T-helper 2 cell (primary cell): ENCODE results near the gene ZCCHC2.

Experiments
- DNase-seq, 5 experiments: peaks; one replicate each; pipeline versions ENCODE4 v3.0.0 to v3.0.0-alpha.2; 2012 to 2022

Gene ZCCHC2

DNA sequence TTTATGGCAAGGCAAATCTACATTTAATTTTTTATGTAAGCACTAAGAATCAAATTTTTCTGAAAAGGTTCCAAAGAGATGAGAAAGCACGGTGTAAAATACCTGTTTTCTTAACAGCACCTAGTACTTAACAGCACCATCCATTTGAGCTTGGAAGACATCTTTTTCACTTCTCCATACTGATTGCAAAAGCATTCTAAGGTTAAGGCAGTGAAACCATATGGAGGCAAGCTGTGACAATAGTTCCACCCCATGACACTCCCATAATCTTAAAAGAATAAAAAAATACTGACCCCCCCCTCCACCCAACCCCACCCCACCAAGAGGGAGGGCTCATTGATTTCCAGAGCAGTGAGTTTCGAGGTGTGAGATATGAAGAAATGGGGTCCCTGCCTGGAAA is 60.6 kb downstream of the ZCCHC2 start:
- DNase-seq, result no peak

GRCh38 chr18:62584241-62585120 is 61.7 kb downstream of the ZCCHC2 start:
- DNase-seq, result peak; percentile 50 to 90 (median 72)

DNA sequence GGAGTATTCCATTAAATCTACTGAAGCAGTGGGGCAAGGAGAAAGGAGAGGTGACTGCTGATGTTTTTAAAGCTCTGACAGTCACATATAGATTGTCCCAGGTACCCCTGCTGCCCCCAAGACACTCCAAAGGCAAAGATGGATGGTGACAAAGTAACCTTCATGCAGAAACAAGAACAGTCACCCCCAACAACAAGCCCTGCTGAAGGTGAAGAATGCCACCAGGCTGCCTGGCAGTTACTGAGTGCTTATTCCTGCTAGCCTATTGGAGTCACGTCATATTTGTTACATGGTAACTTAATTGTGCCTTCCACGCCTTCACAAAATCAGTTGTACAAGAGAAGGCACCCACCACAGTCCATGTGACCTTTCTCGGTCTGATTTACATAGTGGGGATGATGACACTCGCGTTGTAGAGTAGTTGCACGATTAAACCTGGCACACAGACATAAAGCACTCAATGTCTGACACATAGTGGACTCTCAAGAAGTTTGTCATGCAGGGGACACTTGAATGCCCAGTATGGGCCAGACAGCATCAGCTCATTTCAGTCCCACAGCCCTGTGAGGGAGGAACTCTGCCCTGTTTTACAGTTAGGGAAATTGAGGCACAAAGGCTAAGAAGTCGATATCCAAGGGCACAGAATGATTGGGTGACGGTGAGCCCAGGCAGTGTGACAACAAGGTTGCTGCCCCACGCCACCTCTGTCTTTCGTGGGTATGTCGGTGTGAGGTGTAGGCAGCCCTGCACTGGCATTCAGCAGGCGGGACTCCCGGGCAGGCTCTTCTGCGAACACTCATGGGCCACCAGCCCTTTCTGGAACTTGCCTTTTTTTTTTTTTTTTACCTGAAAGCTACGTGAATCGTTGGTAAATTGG is 62.7 kb downstream of the ZCCHC2 start:
- peak in 2 of 5 experiments; percentile 36 to 37 for DNase-seq

DNA sequence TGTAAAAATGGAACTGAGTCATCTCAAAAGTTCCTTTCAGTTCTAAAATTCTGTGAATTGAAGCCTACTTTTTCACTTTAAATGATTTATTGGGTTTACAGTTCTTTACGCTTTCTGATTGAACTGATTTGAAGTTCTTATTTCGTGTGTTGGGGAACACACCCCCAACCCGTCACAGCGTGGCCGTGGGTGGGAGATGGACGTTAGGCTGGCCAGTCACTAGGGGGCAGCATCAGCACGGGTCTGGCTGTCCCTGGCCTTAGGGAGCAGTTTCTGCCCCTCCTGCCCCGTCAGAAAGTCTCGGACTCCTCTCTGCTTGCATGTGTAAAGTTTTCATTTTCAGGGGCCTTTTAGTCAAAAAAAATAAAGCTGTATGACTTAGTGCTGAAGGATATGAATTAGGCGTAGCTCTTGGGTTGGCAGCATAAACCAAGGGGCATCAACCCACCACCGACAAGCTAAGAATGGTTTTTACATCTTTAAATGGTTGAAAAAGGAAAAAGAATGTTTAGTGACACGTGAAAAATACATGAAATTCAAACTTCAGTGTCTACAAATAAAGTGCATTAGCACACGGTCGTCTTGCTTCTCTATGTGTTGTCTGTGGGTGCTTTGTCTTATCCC is 63.4 kb downstream of the ZCCHC2 start:
- DNase-seq, result peak in 4 of 5 experiments; percentile 13 to 72 (median 48)

- DNase-seq, result peak in 1 of 5 experiments; percentile 11
Measured at GRCh38 chr18:62586781-62587487, 64.1 kb downstream of the ZCCHC2 start.

DNA sequence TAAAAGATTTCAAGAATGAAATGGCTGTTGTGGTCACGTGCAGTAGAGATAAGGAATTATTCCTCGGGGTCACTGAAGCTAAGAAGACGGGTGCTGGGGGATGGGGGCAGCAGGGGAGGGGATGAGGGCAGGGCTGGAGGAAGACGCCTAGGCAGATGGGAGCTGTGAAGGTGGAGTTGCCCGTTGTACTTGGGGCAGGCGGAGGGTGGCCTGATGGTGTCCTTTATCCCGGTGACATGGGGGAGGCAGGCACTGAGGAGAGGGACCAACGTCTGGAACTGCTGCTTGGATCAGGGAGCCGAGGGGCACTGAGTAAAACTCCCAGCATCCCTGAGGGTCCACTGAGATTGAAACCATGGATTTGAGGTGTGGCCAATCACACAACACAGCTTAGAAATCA is 64.9 kb downstream of the ZCCHC2 start:
- no peak for DNase-seq

GRCh38 chr18:62588217-62588616 is 65.4 kb downstream of the ZCCHC2 start:
- no peak for DNase-seq

DNA sequence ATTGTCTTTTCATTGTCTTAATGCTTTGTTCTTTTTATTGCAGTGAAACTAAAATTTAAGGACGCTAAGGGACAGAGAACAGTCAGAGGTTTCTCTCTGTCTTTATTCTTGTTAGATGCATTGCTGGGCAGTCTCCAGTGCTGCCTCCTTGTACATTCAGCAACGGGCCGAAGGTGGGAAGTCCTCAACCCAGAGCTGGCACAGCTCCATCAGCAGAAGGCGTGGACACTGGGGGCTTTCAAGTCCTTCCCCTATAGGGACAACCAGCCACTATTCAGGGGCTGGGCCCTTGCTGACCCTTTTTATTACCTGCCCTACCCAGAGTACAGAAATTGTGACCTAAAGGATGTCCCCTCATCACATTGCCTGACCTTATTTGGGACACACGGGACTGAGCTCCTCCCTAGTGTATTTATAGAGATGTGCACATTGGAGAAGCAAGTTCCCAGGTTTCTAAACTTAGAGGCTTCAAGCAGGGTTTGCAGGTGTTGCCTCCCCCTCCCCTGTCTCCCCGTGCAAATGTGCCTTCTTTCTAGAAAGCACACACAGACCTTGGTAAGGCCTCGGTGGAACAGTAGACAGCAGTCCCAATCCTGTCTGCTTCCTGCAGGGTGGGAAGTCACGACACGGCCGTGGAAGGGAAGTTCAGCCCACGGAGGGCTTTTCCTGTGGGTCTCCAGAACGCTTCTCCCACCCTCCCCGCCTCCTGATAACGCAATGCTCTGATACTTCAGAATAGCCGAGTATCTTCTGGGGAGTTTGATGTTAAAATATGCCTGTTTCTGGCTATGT is 68.2 kb downstream of the ZCCHC2 start:
- DNase-seq, result no peak

DNA sequence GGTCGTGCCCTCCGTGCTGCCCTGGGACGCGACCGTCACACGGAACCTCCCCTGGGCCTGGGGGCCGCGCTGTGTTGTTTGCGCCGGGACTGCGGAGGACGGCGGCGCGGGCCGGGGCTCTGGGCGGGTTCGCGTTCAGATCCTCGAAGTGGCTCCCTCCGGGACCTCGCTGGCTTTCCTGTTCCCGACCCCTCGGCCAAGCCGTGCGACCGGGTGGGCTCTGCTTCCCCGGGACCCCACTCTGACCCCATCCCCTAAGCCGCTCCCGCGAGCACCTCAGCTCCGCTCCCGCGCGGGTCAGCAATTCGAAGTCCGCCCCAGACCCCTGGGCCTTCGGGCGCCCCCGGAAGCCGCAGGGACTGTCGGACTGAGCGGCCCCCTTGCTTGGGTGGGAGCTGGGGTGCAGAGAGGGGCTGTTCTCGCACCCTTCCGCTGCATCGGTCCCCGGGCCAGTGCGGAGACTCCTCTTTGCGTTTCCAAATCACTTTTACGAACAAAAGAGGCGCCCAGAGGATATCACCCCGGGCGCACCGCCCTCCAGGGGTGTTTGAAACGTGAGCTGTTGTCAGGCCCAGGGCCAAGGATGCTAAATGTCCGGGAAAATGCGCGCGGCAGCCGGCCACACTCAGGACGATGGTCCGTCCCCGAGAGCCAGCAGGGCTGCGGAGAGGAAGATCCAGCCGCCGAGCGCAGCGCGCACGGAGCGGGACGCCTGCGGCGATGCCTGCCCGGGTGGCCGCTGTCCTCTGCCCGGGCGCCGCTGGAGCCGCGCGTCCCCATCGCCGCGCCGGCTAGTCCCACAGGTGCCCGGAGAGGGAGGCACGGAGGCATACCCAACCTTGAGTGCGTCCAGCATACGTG is 73.5 kb downstream of the ZCCHC2 start:
- peak in 1 of 5 experiments; percentile 10 for DNase-seq

DNA sequence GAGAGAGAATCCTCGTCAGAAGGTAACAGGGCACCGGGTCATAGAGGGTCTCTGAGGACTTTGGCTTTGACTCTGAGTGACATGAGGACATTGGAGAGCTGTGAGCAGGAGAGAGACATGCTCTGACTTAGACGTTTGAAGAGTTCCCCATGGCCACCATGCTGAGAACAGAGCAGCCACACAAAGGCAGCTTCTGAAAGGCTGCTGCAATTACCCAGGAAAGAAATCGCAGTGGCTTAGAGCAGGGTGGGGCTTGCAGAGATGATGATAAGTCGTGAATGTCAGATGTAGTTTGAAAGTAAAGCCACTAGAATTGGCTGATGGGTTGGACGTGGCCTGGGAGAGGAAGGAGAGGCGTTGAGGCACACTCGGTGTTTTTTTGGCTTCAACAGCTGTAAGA is 79.0 kb downstream of the ZCCHC2 start:
- DNase-seq, result no peak

- DNase-seq, result no peak
Measured at GRCh38 chr18:62602706-62603105, 79.9 kb downstream of the ZCCHC2 start.

DNA sequence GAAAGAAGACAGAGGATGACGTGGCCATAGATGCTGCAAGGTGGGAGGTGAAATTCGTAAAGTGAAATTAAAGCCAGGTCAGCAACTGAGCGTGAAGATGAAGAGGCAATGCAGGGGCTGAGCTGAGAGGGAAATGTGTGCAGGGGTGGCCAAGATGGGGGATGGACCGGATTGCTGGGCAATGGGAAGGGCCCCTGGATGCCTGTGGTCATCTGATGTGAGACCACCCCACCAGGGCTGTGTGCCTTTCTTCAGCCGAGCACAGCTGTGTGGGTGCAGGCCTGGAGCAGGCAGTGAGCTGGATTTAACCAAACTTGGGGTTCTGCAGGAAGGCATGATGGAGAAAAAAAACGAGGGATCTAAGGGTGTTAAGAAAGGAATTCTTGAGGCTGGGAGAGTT is 80.4 kb downstream of the ZCCHC2 start:
- DNase-seq, result no peak

- DNase-seq, result no peak
Measured at GRCh38 chr18:62603979-62604378, 81.2 kb downstream of the ZCCHC2 start.

- no peak for DNase-seq
Measured at GRCh38 chr18:62605685-62606084, 82.9 kb downstream of the ZCCHC2 start.

DNA sequence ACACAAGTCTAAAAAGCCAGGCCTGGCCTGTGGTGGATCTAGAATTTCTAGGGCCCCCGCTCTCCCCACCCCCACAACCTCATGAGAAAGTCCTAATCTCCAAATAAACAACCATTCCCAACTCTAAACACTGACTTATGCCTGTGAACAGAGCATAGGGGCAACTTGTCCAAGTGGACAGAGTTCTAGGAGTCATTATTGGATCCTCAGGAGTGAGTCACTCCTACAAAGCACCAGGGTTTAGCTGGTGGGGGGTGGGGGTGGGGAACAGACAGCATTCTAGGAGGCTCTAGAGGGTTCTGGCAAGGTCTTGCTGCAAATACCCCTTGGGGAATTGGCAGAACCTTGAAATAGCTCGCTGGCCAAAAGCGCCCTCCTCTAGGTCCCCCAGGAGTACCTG is 83.3 kb downstream of the ZCCHC2 start:
- DNase-seq, result no peak

GRCh38 chr18:62607302-62607701 is 84.5 kb downstream of the ZCCHC2 start:
- DNase-seq, result no peak

DNA sequence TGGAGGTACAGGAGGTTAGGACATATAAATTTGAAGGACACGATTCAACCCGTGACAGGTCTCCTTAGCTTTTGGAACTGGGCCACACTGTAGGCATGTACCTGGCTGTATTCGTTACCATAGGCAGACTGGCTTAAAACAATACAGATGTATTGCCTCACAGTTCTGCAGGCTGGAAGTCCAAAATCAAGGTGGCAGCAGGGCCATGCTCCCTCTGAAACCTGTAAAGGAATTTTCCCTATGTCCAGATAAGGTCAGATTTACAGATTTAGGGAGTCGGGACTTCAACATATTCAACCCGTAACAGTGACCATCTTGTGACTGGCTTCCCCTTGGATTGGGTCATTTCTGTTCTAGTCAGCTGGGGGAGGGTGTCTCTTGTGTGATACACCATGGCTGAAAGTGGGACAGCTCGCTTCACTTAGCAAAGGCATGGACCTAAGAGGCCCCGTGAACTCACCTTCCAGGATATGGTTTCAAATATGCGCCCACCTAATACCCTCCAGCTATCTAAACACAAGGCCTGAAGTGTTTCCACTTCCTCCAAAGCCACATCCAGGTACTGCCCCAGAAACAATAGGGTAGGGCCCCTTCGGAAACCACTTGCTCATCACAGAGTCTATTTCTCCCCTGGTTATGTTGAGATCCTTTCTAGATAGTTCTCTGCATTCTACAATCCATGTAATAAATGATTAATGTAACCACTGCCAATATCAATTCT is 85.0 kb downstream of the ZCCHC2 start:
- DNase-seq, result no peak

DNA sequence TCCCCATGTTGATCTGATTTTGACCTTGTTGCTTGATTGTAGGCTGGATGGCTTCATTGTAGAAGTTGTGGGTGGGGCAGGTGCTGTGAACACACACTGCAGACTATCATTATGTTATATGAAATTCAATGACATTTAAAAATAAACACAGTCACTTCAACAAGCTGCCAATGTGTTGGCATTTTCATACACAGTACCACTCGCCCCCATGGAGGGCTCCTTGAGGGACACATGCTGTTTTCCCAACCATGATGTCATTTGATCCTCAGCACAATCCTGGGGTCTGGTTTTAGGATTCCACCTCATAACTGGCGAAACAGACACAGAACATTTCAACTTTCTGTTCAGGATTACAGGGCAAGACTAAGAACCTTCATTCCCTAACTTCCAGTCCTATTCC is 86.9 kb downstream of the ZCCHC2 start:
- no peak for DNase-seq

DNA sequence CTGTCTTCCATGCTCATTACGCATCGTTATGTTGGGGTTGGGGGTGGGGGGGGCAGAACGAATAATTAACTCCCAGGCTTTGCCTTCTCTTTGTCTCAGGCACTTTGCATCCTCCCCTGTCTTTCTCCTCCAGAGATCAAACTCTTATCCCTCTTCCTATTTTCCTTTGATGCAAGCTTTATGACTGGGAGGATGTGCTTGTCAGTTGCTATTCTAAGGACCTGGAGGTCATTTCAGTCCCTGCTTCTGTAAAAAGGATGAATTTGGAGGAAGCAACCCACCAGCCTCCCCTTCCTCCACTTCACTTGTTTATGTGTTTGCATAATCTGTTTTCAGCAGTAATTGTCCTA is 87.5 kb downstream of the ZCCHC2 start:
- DNase-seq, result no peak
